Esophagus muscularis mucosa (tissue), 4 donors: ENCODE measurements around the gene SLC26A6. TPM values are rescaled to one million over a fixed set of nuclear protein-coding genes. Genes with fewer than 3 reads are reported as not detected.

ENCODE experiments used
- DNase-seq: peaks from one replicate; pipeline ENCODE4 v3.0.0-alpha.2; 2017; ENCODE audit errors: extremely low spot score
- H3K27ac ChIP-seq, 4 donors: fragments of 200-600 bp; sonication (generic); replicated peaks in 1 of 4; 1 replicate in 3 of 4; 2 replicates in 1 of 4; pipeline ENCODE4 v1.5.1; 2016 to 2019; ENCODE audit warnings: mild to moderate bottlenecking in 1 of 4
- H3K27me3 ChIP-seq, 4 donors: fragments of 200-600 bp; sonication (generic); one replicate each; pipeline versions ENCODE4 v1.5.1 to v1.6.0; 2016 to 2019
- H3K36me3 ChIP-seq, 4 donors: fragments of 200-600 bp; sonication (generic); one replicate each; pipeline ENCODE4 v1.5.1; 2016 to 2019
- H3K4me1 ChIP-seq, 4 donors: fragments of 200-600 bp; sonication (generic); one replicate each; pipeline ENCODE4 v1.5.1; 2016 to 2019
- H3K4me3 ChIP-seq, 4 donors: fragments of 200-600 bp; sonication (generic); 1 replicate in 2 of 4; 2 replicates in 2 of 4; pipeline ENCODE4 v1.5.1; 2016 to 2019; ENCODE audit warnings: mild to moderate bottlenecking in 4 of 4, moderate library complexity in 1 of 4
- H3K9me3 ChIP-seq, 4 donors: fragments of 200-600 bp; sonication (generic); 1 replicate in 3 of 4; 2 replicates in 1 of 4; pipeline ENCODE4 v1.5.1; 2016 to 2019
- CTCF ChIP-seq, 3 experiments: fragments of 200-600 bp in 2 of 3; fragments of 450-650 bp in 1 of 3; sonication (generic) in 2 of 3; IDR thresholded peaks; one replicate each; pipeline ENCODE4 v1.5.1; 2017 to 2019; ENCODE audit warnings: antibody characterized with exemption in 3 of 3, mild to moderate bottlenecking in 2 of 3, moderate library complexity in 1 of 3
- EP300 ChIP-seq: sonication (generic); formaldehyde crosslinking; IDR thresholded peaks from one replicate; pipeline ENCODE4 v1.6.1; 2017; ENCODE audit warnings: antibody characterized with exemption
- POLR2A ChIP-seq: fragments of 450-650 bp; IDR thresholded peaks from one replicate; pipeline ENCODE4 v1.6.1; 2017; ENCODE audit warnings: antibody characterized with exemption, moderate library complexity, mild to moderate bottlenecking, low read depth
- POLR2AphosphoS5 ChIP-seq, 2 donors: sonication (generic); formaldehyde crosslinking; IDR thresholded peaks; one replicate each; pipeline ENCODE4 v1.6.1; 2017; ENCODE audit warnings: antibody characterized with exemption in 2 of 2
- WGBS: methylation state at CpG from one replicate; pipeline ENCODE4 v1.1.5; 2018; 5-methylcytosine and 5-hydroxymethylcytosine counted together
- intact Hi-C: fragments of 100-400 bp; cut with DNase I; formaldehyde crosslinking; loops from one replicate; pipeline ENCODE4 v1.15.1; 2023
- total RNA-seq, 4 donors: library from RNA; depleted of rRNA; stranded (reverse); fragments of >200 nt; gene quantifications; one replicate each; pipeline versions ENCODE4 v1.1.0 to v1.2.1, GENCODE V29; 2016

SLC26A6 gene
- total RNA-seq, 4 donors from 2014 or later = 6.1 to 11.7 (median 8.8) TPM

- Histone ChIP-seq H3K36me3 (peaks cover 0 to 45% (median 40%) of the 10 kb centered on the region in 4 donors), H3K4me3 (no peak overlapping the region), H3K27me3 (no peaks in the 10 kb centered on the region), H3K27ac (no peak overlapping the region), H3K9me3 (no peaks in the 10 kb centered on the region), H3K4me1 (no peaks in the 10 kb centered on the region)
- WGBS = 76% methylated on average over 5 of the region's 6 CpGs
- intact Hi-C loops = no loop called here
- no peak for DNase-seq
- TF ChIP-seq POLR2A (no peak), POLR2AphosphoS5 (IDR thresholded peaks at IDR 0.05) (no peak), EP300 (no peak), CTCF (IDR thresholded peaks at IDR 0.05) (no peak)
Measured at GRCh38 chr3:48623851-48624547, 11.3 kb downstream of the SLC26A6 start.

GRCh38 chr3:48621461-48621869 is 13.8 kb downstream of the SLC26A6 start, which contains the start of gene TMEM89:
TSS of gene TMEM89 (minus strand) at chr3:48621769. CDS start at chr3:48621756, 13 bp downstream.
- Histone ChIP-seq H3K27ac (no peak within 1 kb of the TSS), H3K4me1 (no peaks in the 10 kb centered on the region), H3K4me3 (no peak within 1 kb of the TSS), H3K9me3 (peaks cover 0 to 18% (median 11%) of the 10 kb centered on the region in 4 donors), H3K27me3 (no peaks in the 10 kb centered on the region), H3K36me3 (peaks cover 0 to 20% (median 16%) of the 10 kb centered on the region in 4 donors)
- no peak for DNase-seq
- intact Hi-C loops = no loop called here
- 98% methylated on average over 8 of the region's 19 CpGs for WGBS
- TF ChIP-seq EP300 = no peak
- TF ChIP-seq POLR2A = no peak
- TF ChIP-seq POLR2AphosphoS5 (IDR thresholded peaks at IDR 0.05) = no peak
- TF ChIP-seq CTCF (IDR thresholded peaks at IDR 0.05) = no peak

GRCh38 chr3:48619541-48620524 is 15.4 kb downstream of the SLC26A6 start:
- no peaks in the 10 kb centered on the region for H3K27me3 ChIP-seq
- H3K27ac ChIP-seq = no peak overlapping the region
- TF ChIP-seq EP300 (no peak), POLR2AphosphoS5 (IDR thresholded peaks at IDR 0.05) (no peak), CTCF (IDR thresholded peaks at IDR 0.05) (no peak), POLR2A (no peak)
- intact Hi-C loops = no loop called here
- peaks cover 0 to 3% (median under 1%) of the 10 kb centered on the region in 4 donors for H3K36me3 ChIP-seq
- H3K9me3 ChIP-seq = peaks cover 0 to 18% (median 11%) of the 10 kb centered on the region in 4 donors
- 84% methylated on average over 7 of the region's 7 CpGs for WGBS
- H3K4me3 ChIP-seq = no peak overlapping the region
- no peak for DNase-seq
- no peaks in the 10 kb centered on the region for H3K4me1 ChIP-seq

- DNase-seq = no peak
- Histone ChIP-seq H3K4me3 (no peak overlapping the region), H3K4me1 (no peaks in the 10 kb centered on the region), H3K27ac (no peak overlapping the region), H3K36me3 (no peaks in the 10 kb centered on the region), H3K9me3 (peaks cover 0 to 18% (median 11%) of the 10 kb centered on the region in 4 donors), H3K27me3 (no peaks in the 10 kb centered on the region)
- TF ChIP-seq EP300 (no peak), POLR2AphosphoS5 (IDR thresholded peaks at IDR 0.05) (no peak), POLR2A (no peak), CTCF (IDR thresholded peaks at IDR 0.05) (no peak)
- WGBS = 97% methylated on average over 4 of the region's 4 CpGs
- intact Hi-C loops = no loop called here
Measured at GRCh38 chr3:48617559-48617958, 17.7 kb downstream of the SLC26A6 start.
